Progenitor cell of endocrine pancreas (in vitro differentiated cells): ENCODE results near the gene CTDSP2. TPM values are rescaled to one million over a fixed set of nuclear protein-coding genes. Genes with fewer than 3 reads are reported as not detected.
"Not testable (repeated sequence)": the region's sequence is repeated elsewhere in the genome, so short reads cannot be mapped to it uniquely, and the experiment has no call there.

Experiments
- DNase-seq: peaks from one replicate; pipeline ENCODE4 v3.0.0; 2021; ENCODE audit warnings: low spot score; ENCODE audit not compliant: unreplicated experiment
- H3K27ac Mint-ChIP-seq: 2 replicates; pipeline ENCODE4 v1.8.0; 2021; ENCODE audit warnings: mild to moderate bottlenecking, moderate library complexity, mixed read lengths
- H3K27me3 Mint-ChIP-seq: 2 replicates; pipeline ENCODE4 v1.8.0; 2021; ENCODE audit warnings: mixed read lengths
- H3K36me3 Mint-ChIP-seq: 2 replicates; pipeline ENCODE4 v1.8.0; 2022; ENCODE audit warnings: mixed read lengths; ENCODE audit not compliant: insufficient read depth
- H3K4me1 Mint-ChIP-seq: 2 replicates; pipeline ENCODE4 v1.8.0; 2021; ENCODE audit warnings: low read depth, mixed read lengths
- H3K4me3 Mint-ChIP-seq: 2 replicates; pipeline ENCODE4 v1.8.0; 2021; ENCODE audit warnings: low read depth, mild to moderate bottlenecking, moderate library complexity, mixed read lengths
- H3K9me3 Mint-ChIP-seq: 2 replicates; pipeline ENCODE4 v1.8.0; 2021; ENCODE audit warnings: low read depth, mixed read lengths
- total RNA-seq: library from RNA; stranded (reverse); gene quantifications from 2 replicates; pipeline ENCODE4 v1.2.1, GENCODE V29; 2021
- TF ChIP-seq, protein P1 (sequence below): fragments of 200-600 bp; sonication (generic); IDR thresholded peaks from one replicate; pipeline ENCODE4 v1.5.0; 2021; ENCODE audit warnings: antibody characterized with exemption, mild to moderate bottlenecking; ENCODE audit not compliant: unreplicated experiment

The CTDSP2 gene
- total RNA-seq, 1 donor from 2014 or later = 145 TPM

DNA sequence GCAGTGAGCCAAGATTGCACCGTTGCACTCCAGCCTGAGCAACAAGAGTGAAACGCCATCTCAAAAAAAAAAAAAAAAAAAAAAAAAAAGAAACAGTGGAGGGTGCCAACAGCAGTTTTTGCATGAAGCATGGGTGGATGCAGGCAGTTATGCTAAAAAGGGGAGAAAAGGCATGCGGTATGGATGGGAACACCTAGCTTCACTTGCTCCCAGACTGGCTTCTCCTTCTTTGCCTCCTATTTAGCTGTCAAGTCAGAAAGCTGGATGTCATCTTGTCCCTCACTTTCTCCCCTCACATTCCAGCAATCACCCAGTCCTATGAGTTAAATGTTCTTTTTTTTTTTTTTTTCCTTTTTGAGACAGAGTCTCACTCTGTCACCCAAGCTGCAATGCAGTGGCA is 71.5 kb downstream of the CTDSP2 start:
- Mint-ChIP-seq H3K36me3 (peaks cover 6% of the 10 kb centered on the region), H3K27ac (no peak overlapping the region), H3K4me1 (peaks cover 9% of the 10 kb centered on the region), H3K27me3 (peaks cover 2% of the 10 kb centered on the region), H3K9me3 (no peaks in the 10 kb centered on the region), H3K4me3 (no peak overlapping the region)
- DNase-seq = no peak
- TF ChIP-seq, protein P1, sequence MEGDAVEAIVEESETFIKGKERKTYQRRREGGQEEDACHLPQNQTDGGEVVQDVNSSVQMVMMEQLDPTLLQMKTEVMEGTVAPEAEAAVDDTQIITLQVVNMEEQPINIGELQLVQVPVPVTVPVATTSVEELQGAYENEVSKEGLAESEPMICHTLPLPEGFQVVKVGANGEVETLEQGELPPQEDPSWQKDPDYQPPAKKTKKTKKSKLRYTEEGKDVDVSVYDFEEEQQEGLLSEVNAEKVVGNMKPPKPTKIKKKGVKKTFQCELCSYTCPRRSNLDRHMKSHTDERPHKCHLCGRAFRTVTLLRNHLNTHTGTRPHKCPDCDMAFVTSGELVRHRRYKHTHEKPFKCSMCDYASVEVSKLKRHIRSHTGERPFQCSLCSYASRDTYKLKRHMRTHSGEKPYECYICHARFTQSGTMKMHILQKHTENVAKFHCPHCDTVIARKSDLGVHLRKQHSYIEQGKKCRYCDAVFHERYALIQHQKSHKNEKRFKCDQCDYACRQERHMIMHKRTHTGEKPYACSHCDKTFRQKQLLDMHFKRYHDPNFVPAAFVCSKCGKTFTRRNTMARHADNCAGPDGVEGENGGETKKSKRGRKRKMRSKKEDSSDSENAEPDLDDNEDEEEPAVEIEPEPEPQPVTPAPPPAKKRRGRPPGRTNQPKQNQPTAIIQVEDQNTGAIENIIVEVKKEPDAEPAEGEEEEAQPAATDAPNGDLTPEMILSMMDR = no peak

DNA sequence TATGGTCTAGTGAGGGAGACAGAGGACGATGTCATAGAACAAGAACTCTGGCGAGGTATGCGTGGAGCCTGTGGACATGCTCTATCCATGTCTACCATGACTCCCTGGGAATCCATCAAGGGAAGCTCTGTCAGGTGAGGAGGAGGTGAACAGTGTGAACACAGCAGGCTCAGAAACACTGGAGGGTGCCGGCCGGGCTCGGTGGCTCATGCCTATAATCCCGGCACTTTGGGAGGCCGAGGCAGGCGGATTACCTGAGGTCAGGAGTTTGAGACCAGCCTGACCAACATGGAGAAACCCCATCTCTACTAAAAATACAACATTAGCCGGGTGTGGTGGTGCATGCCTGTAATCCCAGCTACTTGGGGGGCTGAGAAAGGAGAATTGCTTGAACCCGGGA is 71.9 kb downstream of the CTDSP2 start:
- not testable (repeated sequence) for H3K27ac Mint-ChIP-seq, H3K36me3 Mint-ChIP-seq, H3K4me3 Mint-ChIP-seq, H3K9me3 Mint-ChIP-seq, H3K27me3 Mint-ChIP-seq, H3K4me1 Mint-ChIP-seq, DNase-seq

DNA sequence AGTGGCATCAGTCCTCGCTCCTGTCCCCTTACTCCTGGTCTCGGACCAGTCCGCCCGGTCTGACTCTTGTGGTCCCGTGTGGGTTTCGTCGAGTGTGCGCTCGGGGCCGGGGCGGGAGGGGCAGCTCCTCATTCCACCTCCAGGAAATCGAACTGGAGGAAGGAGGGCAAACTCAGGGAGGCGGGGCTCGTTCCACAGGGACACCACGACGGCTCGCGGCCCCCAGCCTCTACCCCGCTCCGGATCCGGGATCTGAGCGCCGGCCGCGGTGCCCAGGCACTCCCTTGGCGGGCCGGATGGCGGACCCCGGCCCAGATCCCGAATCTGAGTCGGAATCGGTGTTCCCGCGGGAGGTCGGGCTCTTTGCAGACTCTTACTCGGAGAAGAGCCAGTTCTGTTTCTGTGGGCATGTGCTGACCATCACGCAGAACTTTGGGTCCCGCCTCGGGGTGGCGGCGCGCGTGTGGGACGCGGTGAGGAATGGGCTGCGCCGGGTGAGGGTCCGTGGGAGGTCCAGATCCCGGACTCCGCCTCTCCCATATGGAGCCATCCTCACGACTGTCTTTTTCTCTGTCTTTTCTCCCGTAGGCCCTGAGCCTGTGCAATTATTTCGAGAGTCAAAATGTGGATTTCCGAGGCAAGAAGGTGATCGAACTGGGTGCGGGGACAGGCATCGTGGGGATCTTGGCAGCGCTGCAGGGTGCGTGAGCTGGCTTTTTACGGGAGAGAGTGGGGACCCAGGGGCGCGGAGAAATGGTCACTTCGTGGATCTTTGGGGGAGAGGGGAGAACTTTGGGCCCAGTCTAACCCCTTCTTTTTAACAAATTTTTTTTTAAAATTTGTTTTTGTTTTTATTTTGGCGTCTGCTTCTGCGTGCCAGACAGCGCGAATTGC is 73.9 kb downstream of the CTDSP2 start, which contains the start of gene EEF1AKMT3:
Gene EEF1AKMT3 (plus strand): TSS at position 186 of the 894 bp plus-strand sequence. CDS start 111 bp downstream, at position 297.
- Mint-ChIP-seq H3K4me3 (peak within 1 kb of the TSS; percentile 98), H3K4me1 (peaks cover 9% of the 10 kb centered on the region), H3K27me3 (peaks cover 11% of the 10 kb centered on the region), H3K27ac (peak within 1 kb of the TSS; percentile 99), H3K36me3 (peaks cover 9% of the 10 kb centered on the region), H3K9me3 (no peaks in the 10 kb centered on the region)
- TF ChIP-seq, protein P1 = no peak
- DNase-seq = peak; percentile 45

DNA sequence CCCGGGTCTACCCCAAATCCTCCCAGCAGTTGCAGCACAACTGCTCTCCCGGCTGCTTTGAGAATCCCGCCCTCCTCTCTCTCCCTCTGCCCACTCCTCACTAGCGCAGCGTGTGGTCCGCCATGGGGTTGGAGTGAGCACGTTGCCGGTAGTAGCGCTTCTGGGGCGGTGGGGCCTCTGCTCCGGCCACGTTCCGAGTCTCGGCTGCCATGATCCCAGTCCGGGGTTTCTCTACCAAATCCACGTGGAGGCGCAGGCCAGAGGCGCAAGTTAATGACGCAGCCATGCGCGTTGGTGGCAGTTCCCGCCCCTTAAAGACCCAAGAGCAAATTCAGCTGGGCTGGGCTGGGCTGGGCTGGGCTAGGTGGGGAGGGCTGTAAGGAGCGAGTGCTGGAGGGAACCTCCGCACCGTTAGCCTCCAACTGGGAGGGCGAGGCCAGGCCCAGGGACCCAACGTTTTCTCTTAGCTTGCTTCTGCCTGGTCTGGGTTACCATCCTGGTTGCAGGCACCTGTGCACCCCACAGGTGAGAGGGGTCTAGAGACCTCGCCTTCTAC is 74.6 kb downstream of the CTDSP2 start, which contains the start of gene METTL1:
Gene METTL1 (minus strand): TSS at position 233 of the 556 bp plus-strand sequence. CDS start 22 bp downstream, at position 211.
- Mint-ChIP-seq H3K4me1 (peaks cover 9% of the 10 kb centered on the region), H3K27me3 (peaks cover 18% of the 10 kb centered on the region), H3K27ac (peak within 1 kb of the TSS; percentile 99), H3K36me3 (peaks cover 9% of the 10 kb centered on the region), H3K4me3 (peak within 1 kb of the TSS; percentile 98), H3K9me3 (no peaks in the 10 kb centered on the region)
- TF ChIP-seq, protein P1 = no peak
- peak; percentile 86 for DNase-seq

DNA sequence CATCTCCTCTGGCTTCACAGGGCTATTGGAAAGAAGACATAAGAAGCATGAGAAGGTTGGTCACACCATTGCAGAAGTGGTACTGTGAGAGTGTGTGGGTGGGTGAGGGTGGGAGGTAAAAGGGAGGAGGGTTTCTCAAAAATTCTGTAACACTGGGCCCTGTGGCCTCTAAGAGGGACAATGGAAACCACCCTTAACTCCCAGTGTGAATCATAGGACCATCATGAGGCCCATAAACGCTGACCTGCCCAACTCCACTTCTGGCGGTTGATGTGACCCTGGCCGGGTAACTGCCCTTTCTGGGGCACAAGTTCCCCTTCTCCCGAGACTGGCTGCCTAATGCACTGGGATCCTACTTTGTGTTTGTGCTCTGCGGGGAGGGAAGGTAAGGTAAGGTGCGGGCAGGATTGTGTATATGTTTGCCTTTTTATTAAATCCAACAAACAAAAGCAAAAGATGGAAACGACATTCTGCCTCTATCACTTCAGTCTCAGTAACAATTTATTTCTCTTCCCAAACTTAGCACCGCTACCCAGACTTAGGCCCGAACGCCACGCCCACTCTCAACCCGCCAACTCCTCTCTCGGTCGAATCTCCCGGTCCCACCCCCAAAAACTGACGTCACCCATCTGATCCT is 75.2 kb downstream of the CTDSP2 start:
- DNase-seq = peak; percentile 59
- TF ChIP-seq, protein P1 = no peak
- Mint-ChIP-seq H3K9me3 (no peaks in the 10 kb centered on the region), H3K27ac (peak overlapping the region; percentile 99), H3K36me3 (peaks cover 9% of the 10 kb centered on the region), H3K4me1 (peaks cover 13% of the 10 kb centered on the region), H3K27me3 (peaks cover 24% of the 10 kb centered on the region), H3K4me3 (peak overlapping the region; percentile 98)
